ENCODE data around the gene SLC25A21. TPM values are rescaled to one million over a fixed set of nuclear protein-coding genes. Genes with fewer than 3 reads are reported as not detected.

Gene SLC25A21
- total RNA-seq, 1 donor from 2014 or later: 1.2 TPM

GRCh38 chr14:36916668-36917067 lies 255.7 kb downstream of the SLC25A21 start:
- H3K27me3 Mint-ChIP-seq (ENCODE audit: unreplicated experiment): no peaks in the 10 kb centered on the region
- H3K9me3 Mint-ChIP-seq (ENCODE audit: unreplicated experiment): no peaks in the 10 kb centered on the region
- no peaks in the 10 kb centered on the region for H3K4me1 Mint-ChIP-seq (ENCODE audit: unreplicated experiment)
- TF ChIP-seq CTCF (IDR thresholded peaks at IDR 0.05; ENCODE audit: unreplicated experiment): no peak
- DNase-seq (ENCODE audit: low spot score): no peak
- H3K4me3 Mint-ChIP-seq (ENCODE audit: unreplicated experiment): no peak overlapping the region
- no peak overlapping the region for H3K27ac Mint-ChIP-seq (ENCODE audit: unreplicated experiment)
- H3K36me3 Mint-ChIP-seq (ENCODE audit: low read depth, unreplicated experiment): no peaks in the 10 kb centered on the region

GRCh38 chr14:36915081-36915480 lies 257.3 kb downstream of the SLC25A21 start:
- TF ChIP-seq CTCF (IDR thresholded peaks at IDR 0.05; ENCODE audit: unreplicated experiment): no peak
- H3K9me3 Mint-ChIP-seq (ENCODE audit: unreplicated experiment): no peaks in the 10 kb centered on the region
- no peaks in the 10 kb centered on the region for H3K4me1 Mint-ChIP-seq (ENCODE audit: unreplicated experiment)
- H3K36me3 Mint-ChIP-seq (ENCODE audit: low read depth, unreplicated experiment): no peaks in the 10 kb centered on the region
- H3K27me3 Mint-ChIP-seq (ENCODE audit: unreplicated experiment): no peaks in the 10 kb centered on the region
- no peak overlapping the region for H3K27ac Mint-ChIP-seq (ENCODE audit: unreplicated experiment)
- no peak overlapping the region for H3K4me3 Mint-ChIP-seq (ENCODE audit: unreplicated experiment)
- no peak for DNase-seq (ENCODE audit: low spot score)

- Mint-ChIP-seq H3K9me3 (ENCODE audit: unreplicated experiment) (no peaks in the 10 kb centered on the region), H3K4me1 (ENCODE audit: unreplicated experiment) (no peaks in the 10 kb centered on the region), H3K27me3 (ENCODE audit: unreplicated experiment) (no peaks in the 10 kb centered on the region), H3K27ac (ENCODE audit: unreplicated experiment) (no peak overlapping the region), H3K36me3 (ENCODE audit: low read depth, unreplicated experiment) (no peaks in the 10 kb centered on the region), H3K4me3 (ENCODE audit: unreplicated experiment) (no peak overlapping the region)
- no peak for DNase-seq (ENCODE audit: low spot score)
- no peak for TF ChIP-seq CTCF (IDR thresholded peaks at IDR 0.05; ENCODE audit: unreplicated experiment)
Observed at GRCh38 chr14:36910578-36910977, 261.8 kb downstream of the SLC25A21 start.

GRCh38 chr14:36905272-36905888 lies 267.0 kb downstream of the SLC25A21 start:
- Mint-ChIP-seq H3K9me3 (ENCODE audit: unreplicated experiment) (no peaks in the 10 kb centered on the region), H3K4me3 (ENCODE audit: unreplicated experiment) (no peak overlapping the region), H3K27me3 (ENCODE audit: unreplicated experiment) (no peaks in the 10 kb centered on the region), H3K27ac (ENCODE audit: unreplicated experiment) (no peak overlapping the region), H3K4me1 (ENCODE audit: unreplicated experiment) (no peaks in the 10 kb centered on the region), H3K36me3 (ENCODE audit: low read depth, unreplicated experiment) (no peaks in the 10 kb centered on the region)
- TF ChIP-seq CTCF (IDR thresholded peaks at IDR 0.05; ENCODE audit: unreplicated experiment): no peak
- DNase-seq (ENCODE audit: low spot score): no peak

GRCh38 chr14:36901861-36902260 lies 270.5 kb downstream of the SLC25A21 start:
- H3K4me1 Mint-ChIP-seq (ENCODE audit: unreplicated experiment): no peaks in the 10 kb centered on the region

More at GRCh38 chr14:36901861-36902260, 270.5 kb downstream of the SLC25A21 start:
- Mint-ChIP-seq H3K9me3 (ENCODE audit: unreplicated experiment) (no peaks in the 10 kb centered on the region), H3K4me3 (ENCODE audit: unreplicated experiment) (no peak overlapping the region), H3K27ac (ENCODE audit: unreplicated experiment) (no peak overlapping the region), H3K27me3 (ENCODE audit: unreplicated experiment) (no peaks in the 10 kb centered on the region), H3K36me3 (ENCODE audit: low read depth, unreplicated experiment) (no peaks in the 10 kb centered on the region)
- no peak for DNase-seq (ENCODE audit: low spot score)
- TF ChIP-seq CTCF (IDR thresholded peaks at IDR 0.05; ENCODE audit: unreplicated experiment): no peak

Data from endothelial cell (in vitro differentiated cells).